GM23338 (cell line): ENCODE results near the gene CD48.

Experiments
- CREB1 ChIP-seq: fragments of 250-450 bp; sonication (Bioruptor Pico); IDR thresholded peaks from 2 replicates; pipeline ENCODE4 v1.5.0; 2020; ENCODE audit warnings: low read depth, mild to moderate bottlenecking, moderate library complexity
- CTCF ChIP-seq, 2 experiments: fragments of 200-600 bp in 1 of 2; sonication (generic) in 1 of 2; conservative IDR thresholded peaks; 2 replicates each; pipeline versions ENCODE4 v1.5.1 to v1.6.1; 2016 to 2017; ENCODE audit warnings: antibody characterized with exemption in 2 of 2, low read depth in 2 of 2, mild to moderate bottlenecking in 2 of 2, moderate library complexity in 1 of 2
- ETS1 ChIP-seq: IDR thresholded peaks from 2 replicates; pipeline ENCODE4 v1.6.1; 2016; ENCODE audit warnings: antibody characterized with exemption
- EZH2 ChIP-seq: fragments of 200-600 bp; sonication (generic); IDR thresholded peaks from one replicate; pipeline ENCODE4 v1.8.0; 2017; ENCODE audit warnings: antibody characterized with exemption, mild to moderate bottlenecking, low read depth; ENCODE audit not compliant: unreplicated experiment
- EZH2phosphoT487 ChIP-seq: fragments of 200-600 bp; sonication (generic); IDR thresholded peaks from one replicate; pipeline ENCODE4 v1.8.1; 2018; ENCODE audit warnings: antibody characterized with exemption; ENCODE audit not compliant: unreplicated experiment
- POLR2AphosphoS5 ChIP-seq: IDR thresholded peaks from 2 replicates; pipeline ENCODE4 v1.6.1; 2016; ENCODE audit warnings: antibody characterized with exemption, low read depth
- REST ChIP-seq: IDR thresholded peaks from one replicate; pipeline ENCODE4 v1.6.1; 2018; ENCODE audit warnings: antibody characterized with exemption; ENCODE audit not compliant: unreplicated experiment

GRCh38 chr1:160753594-160753993 is 42.0 kb upstream of the CD48 start:
- no peak for TF ChIP-seq CTCF (conservative IDR thresholded peaks at IDR 0.05; ENCODE audit: low read depth in 2 of 2)
- TF ChIP-seq POLR2AphosphoS5, result no peak
- no peak for TF ChIP-seq CREB1 (CRISPR knock-in tag)
- no peak for TF ChIP-seq EZH2
- no peak for TF ChIP-seq EZH2phosphoT487
- TF ChIP-seq ETS1, result no peak
- no peak for TF ChIP-seq REST
